ENCODE data around the gene RAB40B. TPM values are rescaled to one million over a fixed set of nuclear protein-coding genes. Genes with fewer than 3 reads are reported as not detected.

RAB40B gene
- polyA plus RNA-seq, 2 of the 4 experiments (the other 2 are of a cell fraction) = 5.6 to 9.4 TPM

DNA sequence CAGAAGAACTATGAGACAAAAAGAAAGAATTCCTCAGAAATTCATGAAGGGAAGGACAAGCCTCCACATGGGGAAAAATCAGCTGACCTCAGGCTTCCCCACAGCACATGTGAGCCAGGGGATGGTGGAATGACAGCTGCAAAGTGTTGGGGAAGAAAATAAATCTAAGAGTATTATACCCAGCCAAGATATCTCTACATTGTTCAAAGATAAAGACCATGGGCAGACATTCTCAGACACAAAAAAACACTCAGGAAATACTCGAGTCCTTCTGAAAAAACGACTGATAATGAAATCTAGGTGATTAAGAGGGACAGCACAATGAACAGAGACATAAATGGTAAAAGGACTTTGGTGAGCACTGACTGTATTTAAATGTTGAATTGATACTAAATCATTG lies 3.9 kb downstream of the RAB40B start (continued):
- TF ChIP-seq, protein P1, sequence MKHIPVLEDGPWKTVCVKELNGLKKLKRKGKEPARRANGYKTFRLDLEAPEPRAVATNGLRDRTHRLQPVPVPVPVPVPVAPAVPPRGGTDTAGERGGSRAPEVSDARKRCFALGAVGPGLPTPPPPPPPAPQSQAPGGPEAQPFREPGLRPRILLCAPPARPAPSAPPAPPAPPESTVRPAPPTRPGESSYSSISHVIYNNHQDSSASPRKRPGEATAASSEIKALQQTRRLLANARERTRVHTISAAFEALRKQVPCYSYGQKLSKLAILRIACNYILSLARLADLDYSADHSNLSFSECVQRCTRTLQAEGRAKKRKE (CRISPR knock-in tag; IDR thresholded peaks at IDR 0.05; ENCODE audit: low read depth) = no peak
- TF ChIP-seq, protein P2, sequence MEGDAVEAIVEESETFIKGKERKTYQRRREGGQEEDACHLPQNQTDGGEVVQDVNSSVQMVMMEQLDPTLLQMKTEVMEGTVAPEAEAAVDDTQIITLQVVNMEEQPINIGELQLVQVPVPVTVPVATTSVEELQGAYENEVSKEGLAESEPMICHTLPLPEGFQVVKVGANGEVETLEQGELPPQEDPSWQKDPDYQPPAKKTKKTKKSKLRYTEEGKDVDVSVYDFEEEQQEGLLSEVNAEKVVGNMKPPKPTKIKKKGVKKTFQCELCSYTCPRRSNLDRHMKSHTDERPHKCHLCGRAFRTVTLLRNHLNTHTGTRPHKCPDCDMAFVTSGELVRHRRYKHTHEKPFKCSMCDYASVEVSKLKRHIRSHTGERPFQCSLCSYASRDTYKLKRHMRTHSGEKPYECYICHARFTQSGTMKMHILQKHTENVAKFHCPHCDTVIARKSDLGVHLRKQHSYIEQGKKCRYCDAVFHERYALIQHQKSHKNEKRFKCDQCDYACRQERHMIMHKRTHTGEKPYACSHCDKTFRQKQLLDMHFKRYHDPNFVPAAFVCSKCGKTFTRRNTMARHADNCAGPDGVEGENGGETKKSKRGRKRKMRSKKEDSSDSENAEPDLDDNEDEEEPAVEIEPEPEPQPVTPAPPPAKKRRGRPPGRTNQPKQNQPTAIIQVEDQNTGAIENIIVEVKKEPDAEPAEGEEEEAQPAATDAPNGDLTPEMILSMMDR (IDR thresholded peaks at IDR 0.05) = no peak
- TF ChIP-seq MYC (IDR thresholded peaks at IDR 0.05; ENCODE audit: borderline replicate concordance, low read length) (no peak), HOXB5 (CRISPR knock-in tag; IDR thresholded peaks at IDR 0.05) (no peak), HOXA7 (CRISPR knock-in tag; IDR thresholded peaks at IDR 0.05) (no peak), EP300 (IDR thresholded peaks at IDR 0.05) (no peak)

DNA sequence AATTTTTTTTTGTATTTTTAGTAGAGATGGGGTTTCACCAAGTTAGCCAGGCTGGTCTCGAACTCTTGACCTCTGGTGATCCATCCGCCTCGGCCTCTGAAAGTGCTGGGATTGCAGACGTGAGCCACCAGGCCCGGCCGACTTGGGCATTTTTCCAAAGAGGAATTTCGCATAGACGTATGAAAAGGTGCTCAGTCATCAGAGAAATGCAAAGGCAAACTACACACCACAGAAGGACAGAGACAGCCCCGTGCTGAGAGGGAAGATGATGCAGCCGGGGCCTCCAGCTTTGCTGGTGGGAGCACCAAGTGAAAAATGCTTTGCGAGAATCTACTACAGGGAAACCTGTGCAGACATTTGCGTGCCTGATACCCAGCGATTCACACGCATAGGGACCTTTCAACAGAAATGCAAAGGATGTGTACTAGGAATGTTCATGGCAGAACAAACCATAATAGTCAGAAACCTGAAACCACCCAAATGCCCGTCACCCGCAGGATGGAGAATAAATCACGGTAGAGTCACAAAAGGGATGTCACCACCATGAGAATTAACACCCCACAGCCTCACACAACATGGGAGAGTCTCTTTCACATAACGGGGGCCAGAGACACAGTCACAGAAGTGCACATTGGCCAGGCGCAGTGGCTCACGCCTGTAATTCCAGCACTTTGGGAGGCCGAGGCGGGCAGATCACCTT lies 5.2 kb downstream of the RAB40B start:
- CTCF ChIA-PET = interaction anchor here (1.1 to 1.5 kb wide), 2 partner anchors 11 to 24 kb away, joined by 4 to 6 read pairs; no protein-coding TSS in a partner anchor
- no peak for ATAC-seq
- no peak for DNase-seq (ENCODE audit: low read depth in 1 of 2, low spot score in 1 of 2)
- POLR2A ChIA-PET = no interaction called here
- no peak for FAIRE-seq
- Histone ChIP-seq H3K4me1 (peaks cover 7% of the 10 kb centered on the region; the same call in 2 of the 3 replicates), H3K4me2 (no peak overlapping the region), H3K4me3 (no peak overlapping the region), H3K9me3 (peaks cover 23% of the 10 kb centered on the region), H3K27ac (no peak overlapping the region)
- WGBS (ENCODE audit: missing lambda C conversion rate) = 93% methylated on average over 22 of the region's 22 CpGs
- TF ChIP-seq HOXA7 (CRISPR knock-in tag; IDR thresholded peaks at IDR 0.05) (no peak), KDM1A (IDR thresholded peaks at IDR 0.05; ENCODE audit: low read depth) (no peak), EP300 (IDR thresholded peaks at IDR 0.05) (no peak), TFCP2L1 (CRISPR knock-in tag; IDR thresholded peaks at IDR 0.05) (no peak), FOSB (CRISPR knock-in tag; IDR thresholded peaks at IDR 0.05) (no peak), SREBF2 (IDR thresholded peaks at IDR 0.05) (no peak), NPAS2 (CRISPR knock-in tag; IDR thresholded peaks at IDR 0.05; ENCODE audit: borderline replicate concordance) (no peak), HEYL (CRISPR knock-in tag; IDR thresholded peaks at IDR 0.05) (no peak), KDM5A (IDR thresholded peaks at IDR 0.05) (no peak), CHD4 (IDR thresholded peaks at IDR 0.05; ENCODE audit: borderline replicate concordance) (no peak; the same call in 1 of the 2 replicates), POLR2A (IDR thresholded peaks at IDR 0.05; ENCODE audit: low read length) (no peak), HDAC2 (IDR thresholded peaks at IDR 0.05) (no peak)
- TF ChIP-seq, protein P3, sequence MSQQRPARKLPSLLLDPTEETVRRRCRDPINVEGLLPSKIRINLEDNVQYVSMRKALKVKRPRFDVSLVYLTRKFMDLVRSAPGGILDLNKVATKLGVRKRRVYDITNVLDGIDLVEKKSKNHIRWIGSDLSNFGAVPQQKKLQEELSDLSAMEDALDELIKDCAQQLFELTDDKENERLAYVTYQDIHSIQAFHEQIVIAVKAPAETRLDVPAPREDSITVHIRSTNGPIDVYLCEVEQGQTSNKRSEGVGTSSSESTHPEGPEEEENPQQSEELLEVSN (IDR thresholded peaks at IDR 0.05; ENCODE audit: borderline replicate concordance, low read depth) = no peak
- TF ChIP-seq, protein P4, sequence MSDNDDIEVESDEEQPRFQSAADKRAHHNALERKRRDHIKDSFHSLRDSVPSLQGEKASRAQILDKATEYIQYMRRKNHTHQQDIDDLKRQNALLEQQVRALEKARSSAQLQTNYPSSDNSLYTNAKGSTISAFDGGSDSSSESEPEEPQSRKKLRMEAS (IDR thresholded peaks at IDR 0.05) = no peak

DNA sequence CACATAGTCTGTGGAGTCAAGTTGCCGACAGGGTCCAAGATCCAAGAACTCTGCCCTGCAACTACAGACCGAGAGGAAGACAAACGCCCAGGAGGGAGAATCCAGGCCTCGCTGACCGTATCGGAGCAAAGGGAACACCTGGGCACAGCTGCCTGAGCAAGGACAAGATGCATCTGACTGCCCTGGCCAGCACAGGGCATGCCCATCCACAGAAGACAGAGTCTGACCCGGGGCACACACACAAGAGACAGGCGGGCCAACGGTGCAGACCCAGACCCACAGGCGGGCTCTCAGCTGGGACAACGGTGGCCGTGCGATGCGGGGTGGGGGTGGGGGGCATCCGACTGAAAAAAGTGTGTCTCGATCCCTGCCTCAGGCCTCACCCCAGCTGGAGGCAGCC lies 6.2 kb downstream of the RAB40B start:
- ChIA-PET CTCF (interaction anchor here (0.6 to 1.1 kb wide), 2 partner anchors 10 to 22 kb away, joined by 3 to 4 read pairs; no protein-coding TSS in a partner anchor), POLR2A (no interaction called here)
- ATAC-seq (0 out of 6 replicates have a peak, but pooled peaks of 1 of the 2 experiments have one; percentile 17), FAIRE-seq (no peak), DNase-seq (ENCODE audit: low read depth in 1 of 2, low spot score in 1 of 2) (no peak)
- peaks cover 12% of the 10 kb centered on the region for H3K4me1 ChIP-seq
- no peak overlapping the region for H3K4me3 ChIP-seq
- 82% methylated on average over 15 of the region's 16 CpGs for WGBS (ENCODE audit: missing lambda C conversion rate)
- no peak for TF ChIP-seq JUNB (IDR thresholded peaks at IDR 0.05)
- TF ChIP-seq TFCP2L1 (CRISPR knock-in tag; IDR thresholded peaks at IDR 0.05) = no peak
- no peak for TF ChIP-seq CEBPB (IDR thresholded peaks at IDR 0.05)
- TF ChIP-seq, protein P5, sequence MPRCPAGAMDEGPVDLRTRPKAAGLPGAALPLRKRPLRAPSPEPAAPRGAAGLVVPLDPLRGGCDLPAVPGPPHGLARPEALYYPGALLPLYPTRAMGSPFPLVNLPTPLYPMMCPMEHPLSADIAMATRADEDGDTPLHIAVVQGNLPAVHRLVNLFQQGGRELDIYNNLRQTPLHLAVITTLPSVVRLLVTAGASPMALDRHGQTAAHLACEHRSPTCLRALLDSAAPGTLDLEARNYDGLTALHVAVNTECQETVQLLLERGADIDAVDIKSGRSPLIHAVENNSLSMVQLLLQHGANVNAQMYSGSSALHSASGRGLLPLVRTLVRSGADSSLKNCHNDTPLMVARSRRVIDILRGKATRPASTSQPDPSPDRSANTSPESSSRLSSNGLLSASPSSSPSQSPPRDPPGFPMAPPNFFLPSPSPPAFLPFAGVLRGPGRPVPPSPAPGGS (IDR thresholded peaks at IDR 0.05) = no peak
- TF ChIP-seq PHF8 (IDR thresholded peaks at IDR 0.05; ENCODE audit: borderline replicate concordance, low read depth) = no peak
- H3K4me2 ChIP-seq = no peak overlapping the region
- no peak overlapping the region for H3K27ac ChIP-seq
- peaks cover 23% of the 10 kb centered on the region for H3K9me3 ChIP-seq
